B cell (primary cell): Measurements from ENCODE around the gene RERE. TPM values are rescaled to one million over a fixed set of nuclear protein-coding genes. Genes with fewer than 3 reads are reported as not detected.
"Not testable (repeated sequence)": the region's sequence is repeated elsewhere in the genome, so short reads cannot be mapped to it uniquely, and the experiment has no call there.

ENCODE experiments used
- ATAC-seq: fragments of 200-7000 bp; cut with Tn5 transposase; one replicate; pipeline ENCODE4 v1.10.0; 2021; ENCODE audit warnings: low read depth, mild to moderate bottlenecking, moderate number of reproducible peaks, moderate library complexity
- CTCF ChIA-PET: fragments of 350-600 bp; sonication (Branson Sonifier 250); formaldehyde crosslinking; loops from one replicate; lab custom pipeline; 2021; ENCODE audit warnings: antibody characterized with exemption, inconsistent platforms; lab: Charles Lee
- POLR2A ChIA-PET: fragments of 350-600 bp; sonication (Branson Sonifier 250); formaldehyde crosslinking; loops from one replicate; lab custom pipeline; 2021; ENCODE audit warnings: antibody characterized with exemption; lab: Charles Lee
- DNase-seq: peaks from one replicate; pipeline ENCODE4 v3.0.0; 2013
- H2AFZ ChIP-seq: 2 replicates; pipeline ENCODE4 v1.6.1; 2012; ENCODE audit warnings: mild to moderate bottlenecking, low read depth, low read length; ENCODE audit not compliant: insufficient read depth, poor library complexity, severe bottlenecking
- H3K27ac ChIP-seq, 2 donors: 1 replicate in 1 of 2; 2 replicates in 1 of 2; pipeline ENCODE4 v1.5.1; 2012 to 2013; ENCODE audit warnings: low read length in 2 of 2, mild to moderate bottlenecking in 2 of 2, moderate library complexity in 1 of 2
- H3K27me3 ChIP-seq, 4 experiments: fragments of 200-600 bp in 1 of 4; sonication (generic) in 1 of 4; replicated peaks in 1 of 4; 1 replicate in 2 of 4; 2 replicates in 2 of 4; pipeline versions ENCODE4 v1.6.1 to v1.7.0; 2013 to 2016; ENCODE audit warnings: low read length in 3 of 4, mild to moderate bottlenecking in 2 of 4, mixed read lengths in 1 of 4, moderate library complexity in 1 of 4; ENCODE audit not compliant: insufficient read depth in 4 of 4, control insufficient read depth in 3 of 4; ENCODE audit errors: control extremely low read depth in 1 of 4
- H3K36me3 ChIP-seq, 2 experiments: replicated peaks in 1 of 2; 1 replicate in 1 of 2; 2 replicates in 1 of 2; pipeline versions ENCODE4 v1.6.1 to v1.7.1; 2013; ENCODE audit warnings: low read length in 1 of 2; ENCODE audit not compliant: insufficient read depth in 2 of 2, control insufficient read depth in 1 of 2; ENCODE audit errors: control extremely low read depth in 1 of 2, extremely low read depth in 1 of 2
- H3K4me1 ChIP-seq, 2 donors: fragments of 200-600 bp in 1 of 2; sonication (generic) in 1 of 2; 1 replicate in 1 of 2; 2 replicates in 1 of 2; pipeline versions ENCODE4 v1.5.1 to v1.6.1; 2013 to 2017; ENCODE audit warnings: low read length in 2 of 2; ENCODE audit not compliant: control insufficient read depth in 2 of 2, insufficient read depth in 2 of 2
- H3K4me2 ChIP-seq: replicated peaks from 2 replicates; pipeline ENCODE3; 2012; ENCODE audit warnings: mild to moderate bottlenecking, low read depth, low read length; ENCODE audit not compliant: poor library complexity, severe bottlenecking
- H3K4me3 ChIP-seq, 5 experiments: fragments of 200-600 bp in 1 of 5; sonication (generic) in 1 of 5; 1 replicate in 3 of 5; 2 replicates in 2 of 5; pipeline versions ENCODE4 v1.5.1 to v1.7.0; 2011 to 2016; ENCODE audit warnings: low read length in 4 of 5, mild to moderate bottlenecking in 4 of 5, low read depth in 2 of 5, control low read depth in 1 of 5, moderate library complexity in 1 of 5; ENCODE audit not compliant: insufficient read depth in 1 of 5; ENCODE audit errors: control extremely low read depth in 1 of 5, extremely low read depth in 1 of 5
- H3K79me2 ChIP-seq: fragments of 200-600 bp; sonication (generic); one replicate; pipeline ENCODE4 v1.6.0; 2016; ENCODE audit warnings: low read length; ENCODE audit not compliant: control insufficient read depth, insufficient read depth
- H3K9ac ChIP-seq: fragments of 200-600 bp; sonication (generic); 2 replicates; pipeline ENCODE4 v1.6.1; 2017; ENCODE audit warnings: mild to moderate bottlenecking, low read length, moderate library complexity
- H3K9me3 ChIP-seq, 3 donors: one replicate each; pipeline versions ENCODE4 v1.6.1 to v1.7.1; 2013; ENCODE audit warnings: low read length in 2 of 3; ENCODE audit not compliant: control insufficient read depth in 2 of 3, insufficient read depth in 1 of 3; ENCODE audit errors: control extremely low read depth in 1 of 3
- H4K20me1 ChIP-seq: 2 replicates; pipeline ENCODE4 v1.6.0; 2012; ENCODE audit warnings: mild to moderate bottlenecking, low read length; ENCODE audit not compliant: insufficient read depth, control insufficient read depth, poor library complexity, severe bottlenecking
- H3K27ac Mint-ChIP-seq: one replicate; pipeline ENCODE4 v1.8.0; 2021; ENCODE audit warnings: mixed read lengths
- H3K27me3 Mint-ChIP-seq: one replicate; pipeline ENCODE4 v1.8.0; 2021; ENCODE audit warnings: mixed read lengths
- H3K4me1 Mint-ChIP-seq: one replicate; pipeline ENCODE4 v1.8.0; 2021; ENCODE audit warnings: mixed read lengths
- H3K4me3 Mint-ChIP-seq: one replicate; pipeline ENCODE4 v1.8.0; 2021; ENCODE audit warnings: mixed read lengths
- H3K9me3 Mint-ChIP-seq: one replicate; pipeline ENCODE4 v1.8.0; 2022; ENCODE audit warnings: mixed read lengths; ENCODE audit not compliant: insufficient read depth
- EZH2 ChIP-seq: IDR thresholded peaks from 2 replicates; pipeline ENCODE4 v1.6.1; 2012; ENCODE audit warnings: borderline replicate concordance, low read depth, mild to moderate bottlenecking, moderate library complexity, low read length; ENCODE audit not compliant: insufficient read depth, poor library complexity, severe bottlenecking
- whole genome bisulfite sequencing: methylation state at CpG from one replicate; pipeline ENCODE4 v1.1.5; 2013; ENCODE audit warnings: missing lambda C conversion rate; ENCODE audit not compliant: insufficient coverage; 5-methylcytosine and 5-hydroxymethylcytosine counted together
- intact Hi-C: fragments of 100-400 bp; cut with micrococcal nuclease; formaldehyde crosslinking; loops from one replicate; pipeline ENCODE4 v1.10.0; 2022
- polyA plus RNA-seq: library from polyadenylated mRNA; depleted of rRNA; stranded (reverse); fragments of >200 nt; gene quantifications from 2 replicates; pipeline ENCODE4 v1.2.3, GENCODE V29; 2012
- total RNA-seq, 2 donors: library from RNA; stranded (reverse); fragments of 120-200 nt in 1 of 2; gene quantifications; 1 replicate in 1 of 2; 2 replicates in 1 of 2; pipeline versions ENCODE4 v1.2.3 to v1.2.4, GENCODE V29; 2013 to 2022
- TF ChIP-seq, protein P1 (sequence below): fragments of 200-600 bp; IDR thresholded peaks from one replicate; pipeline ENCODE4 v1.8.0; 2022; ENCODE audit warnings: antibody characterized with exemption, mild to moderate bottlenecking

The RERE gene
- total and polyA plus RNA-seq, 2 donors (not counting 1 experiment from before 2014, with no cell fraction given), result 27.3 to 132 TPM

DNA sequence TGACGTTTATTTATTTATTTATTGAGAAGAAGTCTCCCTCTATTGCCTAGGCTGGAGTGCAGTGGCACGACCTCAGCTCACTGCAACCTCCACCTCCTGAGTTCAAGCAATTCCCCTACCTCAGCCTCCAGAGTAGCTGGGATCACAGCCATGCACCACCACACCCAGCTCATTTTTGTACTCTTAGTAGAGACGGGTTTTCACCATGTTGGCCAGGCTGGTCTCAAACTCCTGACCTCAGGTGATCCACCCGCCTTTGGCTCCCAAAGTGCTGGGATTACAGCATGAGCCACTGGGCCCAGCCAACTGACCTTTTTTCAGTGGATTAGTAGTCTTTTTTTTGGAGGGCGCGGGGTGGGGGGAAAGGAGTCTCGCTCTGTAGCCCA lies 90.6 kb downstream of the RERE start:
- Histone ChIP-seq H3K4me1 (peaks cover 19 to 23% of the 10 kb centered on the region in 2 donors), H3K79me2 (peaks cover 52% of the 10 kb centered on the region)
- CTCF ChIA-PET, result interaction anchor here (0.6 to 11.6 kb wide), 58 partner anchors 8 to 743 kb away, joined by 3 to 328 read pairs (median 5); no protein-coding TSS in a partner anchor
- TF ChIP-seq, protein P1, sequence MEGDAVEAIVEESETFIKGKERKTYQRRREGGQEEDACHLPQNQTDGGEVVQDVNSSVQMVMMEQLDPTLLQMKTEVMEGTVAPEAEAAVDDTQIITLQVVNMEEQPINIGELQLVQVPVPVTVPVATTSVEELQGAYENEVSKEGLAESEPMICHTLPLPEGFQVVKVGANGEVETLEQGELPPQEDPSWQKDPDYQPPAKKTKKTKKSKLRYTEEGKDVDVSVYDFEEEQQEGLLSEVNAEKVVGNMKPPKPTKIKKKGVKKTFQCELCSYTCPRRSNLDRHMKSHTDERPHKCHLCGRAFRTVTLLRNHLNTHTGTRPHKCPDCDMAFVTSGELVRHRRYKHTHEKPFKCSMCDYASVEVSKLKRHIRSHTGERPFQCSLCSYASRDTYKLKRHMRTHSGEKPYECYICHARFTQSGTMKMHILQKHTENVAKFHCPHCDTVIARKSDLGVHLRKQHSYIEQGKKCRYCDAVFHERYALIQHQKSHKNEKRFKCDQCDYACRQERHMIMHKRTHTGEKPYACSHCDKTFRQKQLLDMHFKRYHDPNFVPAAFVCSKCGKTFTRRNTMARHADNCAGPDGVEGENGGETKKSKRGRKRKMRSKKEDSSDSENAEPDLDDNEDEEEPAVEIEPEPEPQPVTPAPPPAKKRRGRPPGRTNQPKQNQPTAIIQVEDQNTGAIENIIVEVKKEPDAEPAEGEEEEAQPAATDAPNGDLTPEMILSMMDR, result peak; percentile 29
- not testable (repeated sequence) for H3K27me3 Mint-ChIP-seq, ATAC-seq, H3K4me3 ChIP-seq, H3K36me3 ChIP-seq, H3K27ac ChIP-seq, H3K27me3 ChIP-seq, H3K9ac ChIP-seq, H4K20me1 ChIP-seq, H3K9me3 Mint-ChIP-seq, DNase-seq, H3K27ac Mint-ChIP-seq, H3K4me2 ChIP-seq, H2AFZ ChIP-seq, H3K9me3 ChIP-seq, H3K4me3 Mint-ChIP-seq
- intact Hi-C loops, result loop anchor here (1.0 kb wide), 4 partner anchors 55 to 317 kb away; no protein-coding TSS in a partner anchor
- WGBS, result 76% methylated on average over 6 of the region's 7 CpGs
- H3K4me1 Mint-ChIP-seq, result peaks cover 32% of the 10 kb centered on the region
- POLR2A ChIA-PET, result interaction anchor here (0.6 kb wide), 1 partner anchor 25 kb away, joined by 3 read pairs; no protein-coding TSS in a partner anchor

DNA sequence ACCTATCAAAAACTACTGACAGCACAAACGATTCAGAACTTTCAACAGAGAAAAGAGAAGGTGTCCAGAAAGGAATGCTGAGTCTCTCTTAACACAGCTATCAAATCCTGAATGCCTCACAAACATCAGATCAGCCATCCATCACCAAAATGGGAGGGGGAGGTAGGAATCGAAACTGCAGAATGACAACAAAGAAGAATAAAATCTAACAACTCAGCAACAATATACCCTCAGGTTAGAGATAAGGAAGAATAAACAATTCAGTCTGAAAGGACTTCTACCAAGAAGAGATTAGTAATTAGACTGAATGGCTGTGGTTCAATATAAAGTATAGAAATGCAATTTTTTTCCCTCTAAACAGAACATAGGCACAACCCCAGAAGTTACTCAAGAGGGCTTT lies 94.4 kb downstream of the RERE start:
- Mint-ChIP-seq H3K4me3 (peak overlapping the region; percentile 20), H3K4me1 (peaks cover 46% of the 10 kb centered on the region), H3K27me3 (no peaks in the 10 kb centered on the region), H3K9me3 (no peaks in the 10 kb centered on the region), H3K27ac (no peak overlapping the region)
- Histone ChIP-seq H3K9ac (no peak overlapping the region), H3K4me1 (peaks cover 18 to 26% of the 10 kb centered on the region in 2 donors), H3K9me3 (no peaks in the 10 kb centered on the region), H3K79me2 (peaks cover 64% of the 10 kb centered on the region), H3K4me2 (peak overlapping the region; percentile 17), H4K20me1 (no peaks in the 10 kb centered on the region), H2AFZ (no peak overlapping the region), H3K36me3 (no peaks in the 10 kb centered on the region), H3K27ac (peak overlapping the region in 1 of 2 donors; percentile 16), H3K27me3 (no peaks in the 10 kb centered on the region), H3K4me3 (no peak overlapping the region)
- TF ChIP-seq, protein P1, result no peak
- TF ChIP-seq EZH2, result no peak
- ATAC-seq (no peak), DNase-seq (no peak)
- WGBS, result no CpG with 5 or more reads among the region's 2 CpGs
- CTCF ChIA-PET, result interaction anchor here (0.6 to 11.6 kb wide), 6 partner anchors 48 to 164 kb away, joined by 3 to 328 read pairs (median 6); no protein-coding TSS in a partner anchor
- POLR2A ChIA-PET, result no interaction called here
- intact Hi-C loops, result no loop called here
